SW 1271 (cell line): Measurements from ENCODE around the gene MYH7.
A peak's percentile ranks its signal among the peaks of the same experiment; 100 is the strongest.
"Not testable (repeated sequence)": the region's sequence is repeated elsewhere in the genome, so short reads cannot be mapped to it uniquely, and the experiment has no call there.

Experiments used
- DNase-seq, 2 experiments: peaks; one replicate each; lab custom pipeline; 2025; lab: John Stamatoyannopoulos, UW

MYH7 gene

DNA sequence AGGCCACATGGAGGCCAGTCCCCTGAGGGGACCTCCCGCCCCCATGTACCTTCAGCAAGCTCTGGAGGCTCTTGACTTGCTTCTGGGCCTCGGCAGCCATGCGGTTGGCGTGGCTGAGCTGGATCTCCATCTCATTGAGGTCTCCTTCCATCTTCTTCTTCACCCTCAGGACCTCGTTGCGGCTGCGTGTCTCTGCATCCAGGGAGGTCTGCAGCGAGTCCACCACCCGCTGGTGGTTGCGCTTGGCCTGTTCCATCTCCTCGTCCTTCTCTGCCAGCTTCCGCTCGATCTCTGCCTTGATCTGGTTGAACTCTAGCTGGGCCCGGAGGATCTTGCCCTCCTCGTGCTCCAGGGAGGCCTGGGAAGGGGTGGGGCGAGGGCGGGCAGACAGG lies 49.2 kb downstream of the MYH7 start:
- not testable (repeated sequence) for DNase-seq

DNA sequence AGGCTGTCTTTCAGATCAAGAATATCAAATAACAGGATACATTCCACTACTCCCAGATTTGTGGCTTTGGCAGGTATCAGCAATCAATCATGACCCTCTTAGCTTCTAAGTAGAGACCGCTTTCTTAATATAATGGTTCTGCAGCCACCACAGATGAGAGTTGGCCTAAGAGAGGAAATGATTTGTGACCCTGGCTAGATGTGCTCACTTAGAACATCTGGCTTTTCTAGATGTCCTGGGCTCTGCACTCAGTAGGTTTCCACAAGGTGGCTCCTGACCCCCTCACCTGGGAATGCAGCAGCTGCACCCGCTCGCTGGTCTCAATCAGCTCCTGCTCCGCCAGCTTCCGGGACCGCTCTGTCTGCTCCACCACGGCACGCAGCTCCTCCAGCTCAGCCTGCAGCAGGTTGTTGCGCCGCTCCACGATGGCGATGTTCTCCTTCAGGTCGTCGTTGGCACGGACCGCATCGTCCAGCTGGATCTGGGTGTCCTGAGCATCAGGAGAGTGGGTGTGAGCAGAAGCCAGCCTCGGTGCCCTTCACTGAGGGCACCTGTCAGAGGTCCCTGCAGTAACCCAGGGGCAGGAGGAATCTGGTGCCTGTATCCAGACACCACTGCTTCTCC lies 49.7 kb downstream of the MYH7 start:
- DNase-seq: no peak

DNA sequence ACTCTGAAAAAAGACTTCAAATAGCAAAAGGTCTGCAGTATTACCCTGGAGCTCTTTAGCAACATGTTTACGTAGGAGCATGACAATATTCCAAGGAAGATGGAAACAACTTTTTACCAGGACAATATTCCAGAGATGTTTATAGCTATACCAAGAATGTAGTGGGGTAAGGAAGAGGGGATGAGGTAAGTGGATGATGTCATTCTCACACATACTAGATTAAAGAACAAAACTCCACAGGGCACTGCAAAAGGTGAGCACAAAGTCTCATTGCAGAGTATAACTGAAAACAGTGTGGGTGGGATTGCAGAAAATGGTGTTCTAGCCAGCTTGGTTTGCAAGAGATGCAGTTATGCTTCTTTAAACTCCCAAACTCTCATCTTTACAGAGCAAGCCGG lies 50.2 kb downstream of the MYH7 start:
- no peak for DNase-seq

DNA sequence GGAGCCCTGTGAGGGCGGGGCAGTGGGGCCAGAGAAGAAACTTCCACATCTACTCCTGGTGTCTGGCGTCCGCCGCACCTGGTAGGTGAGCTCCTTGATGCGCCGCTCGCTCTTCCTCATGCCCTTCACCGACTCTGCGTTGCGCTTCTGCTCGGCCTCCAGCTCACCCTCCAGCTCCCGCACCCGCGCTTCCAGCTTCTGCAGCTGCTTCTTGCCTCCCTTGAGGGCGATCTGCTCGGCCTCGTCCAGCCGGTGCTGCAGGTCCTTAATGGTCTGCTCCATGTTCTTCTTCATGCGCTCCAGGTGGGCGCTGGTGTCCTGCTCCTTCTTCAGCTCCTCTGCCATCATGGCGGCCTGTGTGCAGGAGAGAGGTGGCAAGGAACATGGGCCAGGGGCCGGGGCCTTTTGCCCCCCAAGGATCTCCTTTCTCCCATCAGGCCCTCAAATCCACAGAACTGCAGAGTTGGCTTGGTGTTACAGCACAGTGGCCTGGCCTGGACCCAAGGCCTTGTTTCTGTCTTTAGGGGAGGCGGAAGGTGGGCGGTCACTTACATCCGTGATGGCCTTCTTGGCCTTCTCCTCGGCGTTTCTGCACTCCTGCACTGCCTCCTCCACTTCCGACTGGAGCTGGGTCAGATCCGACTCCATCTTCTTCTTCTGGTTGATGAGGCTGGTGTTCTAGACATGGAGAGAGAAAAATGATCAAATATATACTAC lies 50.9 kb downstream of the MYH7 start:
- no peak for DNase-seq

DNA sequence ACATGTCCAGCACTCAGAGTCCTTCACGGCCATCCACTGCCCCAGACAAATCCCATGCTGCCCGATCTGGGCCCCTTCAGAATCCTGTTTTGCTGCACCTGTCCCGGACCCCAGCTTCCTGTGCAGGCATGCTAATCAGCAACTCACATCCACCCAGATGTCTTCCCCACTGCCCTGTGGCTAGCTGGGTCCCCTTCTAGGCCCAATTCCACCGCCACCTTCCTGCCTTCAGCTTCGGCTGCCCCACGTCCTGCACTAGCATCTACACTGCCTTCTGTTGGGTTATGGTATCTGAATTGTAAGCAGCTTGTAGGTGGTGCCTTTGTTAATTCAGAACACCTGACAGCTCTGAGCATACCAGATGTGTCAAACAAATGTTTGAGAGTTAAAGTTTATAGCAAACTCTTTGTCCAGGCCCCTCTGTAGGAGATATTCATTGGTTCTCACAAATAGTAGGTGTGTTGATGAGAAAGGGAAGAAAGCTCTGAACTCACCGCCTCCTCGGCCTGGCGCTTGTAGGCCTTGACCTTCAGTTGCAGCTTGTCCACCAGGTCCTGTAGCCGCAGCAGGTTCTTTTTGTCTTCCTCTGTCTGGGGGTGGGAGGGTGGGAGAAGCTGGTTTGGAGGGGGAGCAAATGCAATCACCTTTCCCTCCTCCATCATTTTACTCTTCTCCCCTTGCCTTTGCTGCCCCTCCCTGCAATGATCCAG lies 52.6 kb downstream of the MYH7 start:
- no peak for DNase-seq

DNA sequence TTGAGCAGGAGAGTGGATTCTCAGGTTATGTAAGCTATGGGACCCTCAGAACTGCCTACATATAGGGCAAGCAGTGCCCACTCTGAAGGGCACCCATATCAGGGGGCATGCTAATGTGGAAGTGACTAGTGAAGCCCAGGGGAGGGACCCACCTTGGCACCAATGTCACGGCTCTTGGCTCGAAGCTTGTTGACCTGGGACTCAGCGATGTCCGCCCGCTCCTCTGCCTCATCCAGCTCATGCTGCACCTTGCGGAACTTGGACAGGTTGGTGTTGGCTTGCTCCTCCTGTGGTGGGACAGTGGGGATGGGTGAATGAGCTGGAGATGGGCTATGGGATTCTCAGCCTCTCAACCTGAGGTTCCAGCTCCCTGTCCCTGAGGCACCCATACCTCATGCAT lies 53.2 kb downstream of the MYH7 start:
- no peak for DNase-seq

DNA sequence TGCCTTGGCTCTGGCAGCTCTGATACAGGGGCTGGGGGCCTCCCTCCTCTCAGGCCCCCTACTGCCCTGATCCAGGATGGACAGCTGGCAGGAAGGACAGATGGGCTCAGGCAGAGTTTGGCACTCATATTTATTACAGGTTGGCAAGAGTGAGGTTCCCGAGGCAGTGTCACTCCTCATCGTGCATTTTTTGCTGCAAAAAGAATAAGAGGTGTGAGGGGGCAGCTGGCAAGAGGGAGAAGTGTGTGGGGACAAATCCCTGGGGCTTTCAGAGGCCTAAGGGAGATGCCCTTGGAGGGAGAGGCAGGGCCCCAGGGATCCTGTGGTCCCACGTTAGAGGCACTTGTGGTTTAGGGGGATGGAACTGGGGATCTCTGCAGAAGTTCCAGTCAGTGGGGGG lies 53.6 kb downstream of the MYH7 start:
- peak in 1 of 2 experiments; percentile 72 for DNase-seq

DNA sequence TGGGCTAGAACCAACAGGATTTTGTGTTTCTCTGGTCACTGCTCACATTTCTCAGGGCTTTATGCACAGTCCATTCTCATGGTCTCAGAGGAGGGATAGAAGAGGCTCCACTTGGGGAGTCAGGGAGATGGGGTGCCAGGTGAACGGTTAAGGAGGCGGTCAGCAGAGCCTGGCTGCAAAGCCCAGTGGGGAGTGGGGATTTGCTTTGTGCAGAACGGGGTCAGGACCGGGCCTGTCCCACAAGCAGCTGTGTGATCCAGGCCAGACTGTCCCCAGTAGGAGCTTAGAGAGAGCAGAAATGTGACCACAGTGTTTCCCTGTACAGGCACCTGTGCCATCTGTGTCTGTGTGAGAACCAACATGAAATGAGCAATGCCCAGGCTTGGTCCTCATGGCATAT lies 54.5 kb downstream of the MYH7 start:
- DNase-seq: no peak

DNA sequence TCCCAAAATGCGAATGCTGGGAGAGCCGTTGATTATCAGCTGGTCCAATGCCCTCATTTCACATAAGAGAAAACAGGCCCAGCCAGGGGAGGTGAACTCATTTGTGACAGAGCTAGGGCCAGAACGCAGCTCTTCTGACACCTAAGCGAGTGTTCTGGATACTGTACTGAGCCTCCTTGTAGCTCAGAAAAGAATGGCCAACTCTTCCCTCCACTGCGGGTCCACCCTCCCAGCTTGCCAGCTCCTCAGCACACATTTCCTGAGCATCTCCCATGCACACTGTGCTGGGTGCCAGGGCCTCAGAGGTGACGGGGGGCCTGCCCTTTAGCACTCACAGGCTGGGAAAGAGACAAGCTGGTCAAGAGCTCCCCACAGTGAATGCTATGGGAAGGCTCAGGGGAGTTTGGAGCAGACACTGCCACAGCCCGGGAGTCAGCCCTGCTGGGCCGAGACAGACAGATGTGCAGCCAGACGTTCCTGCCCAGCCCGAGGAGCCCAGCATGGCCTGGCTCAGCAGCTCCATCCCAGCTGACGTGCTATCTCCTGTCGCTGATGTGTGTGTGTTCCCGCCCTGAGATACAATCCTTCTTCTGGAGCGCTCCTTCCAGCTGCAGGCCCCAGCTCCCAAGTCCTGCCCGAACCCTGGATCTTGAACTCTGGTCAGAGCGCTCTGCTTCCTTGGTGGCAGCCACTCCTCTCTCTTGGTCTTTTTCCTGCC lies 55.1 kb downstream of the MYH7 start:
- no peak for DNase-seq

DNA sequence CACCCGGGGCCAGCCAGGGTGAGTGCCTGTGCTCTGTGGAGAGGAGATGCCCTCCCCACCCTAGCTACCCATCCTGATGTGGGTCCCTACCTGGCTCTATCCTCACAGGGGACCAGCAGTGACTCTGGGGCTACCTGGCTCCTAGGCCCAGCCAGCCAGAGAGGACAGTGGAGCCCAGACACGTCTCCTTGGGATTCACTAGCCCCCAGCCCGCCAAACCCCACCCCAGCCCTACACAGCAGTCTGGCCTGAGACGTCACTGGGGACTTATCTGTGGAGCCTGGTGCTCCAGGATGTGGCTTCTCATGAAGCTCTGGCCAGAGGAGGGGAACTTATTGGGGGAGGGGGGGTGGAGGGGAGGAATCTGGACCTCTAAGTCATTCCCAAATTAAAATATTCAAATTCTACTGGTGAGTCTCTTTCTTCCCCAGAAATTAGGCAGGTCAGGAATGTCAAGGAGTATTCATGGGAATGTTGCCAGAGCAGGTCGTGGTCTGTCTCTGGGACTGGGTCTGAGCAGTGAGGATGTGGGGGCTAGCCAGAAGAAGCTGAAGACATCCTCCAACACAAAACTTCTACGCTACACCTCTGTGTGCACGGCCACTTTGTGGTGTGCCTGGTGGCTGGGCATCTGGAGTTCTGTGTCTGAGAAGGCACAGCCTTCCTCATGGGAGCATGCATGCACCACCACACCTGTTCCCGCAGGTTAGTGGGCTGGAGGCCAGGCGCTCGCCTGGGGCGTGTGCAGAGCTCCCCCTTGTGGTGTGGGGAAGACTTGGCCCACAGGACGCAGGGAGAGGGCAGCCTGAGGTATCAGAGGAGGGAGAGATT lies 55.9 kb downstream of the MYH7 start:
- DNase-seq: no peak

DNA sequence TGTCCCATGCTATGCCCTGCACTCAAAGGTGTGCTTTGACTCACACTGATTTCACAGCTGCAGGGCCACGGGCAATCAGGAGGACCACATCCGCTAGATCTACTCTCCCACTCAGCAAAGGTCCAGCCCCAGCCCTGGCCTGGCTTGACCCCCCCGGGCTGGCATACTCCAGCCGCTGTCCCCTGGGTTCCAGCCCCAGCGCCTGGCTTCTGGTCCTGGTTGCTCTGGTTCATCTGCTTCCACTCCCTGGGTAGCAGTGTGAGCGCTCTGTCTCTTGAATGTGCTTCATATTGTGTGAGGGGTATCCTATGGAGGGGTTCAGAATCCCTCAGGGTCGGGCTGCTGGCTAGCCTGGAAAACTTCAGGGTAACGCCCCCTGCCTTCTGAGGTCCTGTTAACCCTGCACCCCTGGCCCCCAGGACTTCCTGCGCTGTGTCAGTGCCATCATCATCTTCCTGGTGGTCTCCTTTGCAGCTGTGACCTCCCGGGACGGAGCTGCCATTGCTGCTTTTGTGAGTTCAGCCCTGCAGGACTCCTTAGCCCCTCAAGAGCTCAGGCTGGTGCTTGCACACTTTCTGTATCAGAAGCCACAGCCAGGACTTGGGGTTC lies 56.7 kb downstream of the MYH7 start:
- no peak for DNase-seq

DNA sequence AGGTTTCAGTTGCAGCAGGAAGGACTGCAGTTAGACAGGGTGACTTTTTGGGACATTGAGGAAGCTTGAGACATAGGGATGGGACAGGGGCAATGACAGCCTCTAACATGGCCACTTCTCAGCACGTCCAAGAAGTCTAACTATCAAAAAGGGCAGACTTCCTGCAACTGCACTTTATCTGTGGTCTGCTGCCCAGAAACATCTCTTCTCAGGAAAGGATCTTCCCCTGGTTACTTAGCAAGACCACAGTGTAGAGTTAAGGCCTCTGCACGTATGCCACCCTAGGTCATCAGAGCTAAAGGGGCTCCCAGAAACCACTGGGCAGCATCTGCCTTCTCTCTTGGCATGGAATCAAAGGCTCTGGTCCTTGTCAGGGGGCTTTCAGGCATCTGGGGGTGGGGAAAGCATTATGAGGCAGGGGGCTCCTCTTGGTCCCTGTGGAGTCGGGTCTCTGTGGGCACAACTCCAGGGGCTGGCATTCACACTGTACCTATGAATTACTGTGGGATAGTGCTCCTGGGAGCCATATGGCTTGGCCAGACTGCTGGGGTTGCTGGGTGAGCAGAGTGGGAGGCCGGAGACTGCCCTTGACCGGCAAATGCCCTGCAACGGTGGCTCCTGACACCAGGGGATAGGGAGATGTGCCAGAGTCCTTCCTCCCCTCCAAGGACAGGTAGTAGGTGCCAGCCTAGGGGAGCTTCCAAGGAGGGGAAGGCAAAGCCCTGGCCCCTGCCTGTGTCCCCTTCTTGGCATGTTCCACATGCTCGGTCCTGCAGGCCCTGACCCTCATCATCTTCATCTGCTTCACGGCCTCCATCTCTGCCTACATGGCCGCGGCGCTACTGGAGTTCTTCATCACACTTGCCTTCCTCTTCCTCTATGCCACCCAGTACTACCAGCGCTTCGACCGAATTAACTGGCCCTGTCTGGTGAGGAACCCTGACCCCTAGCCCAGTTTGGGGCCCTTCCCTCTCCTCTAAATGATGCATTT lies 57.6 kb downstream of the MYH7 start:
- DNase-seq: no peak

DNA sequence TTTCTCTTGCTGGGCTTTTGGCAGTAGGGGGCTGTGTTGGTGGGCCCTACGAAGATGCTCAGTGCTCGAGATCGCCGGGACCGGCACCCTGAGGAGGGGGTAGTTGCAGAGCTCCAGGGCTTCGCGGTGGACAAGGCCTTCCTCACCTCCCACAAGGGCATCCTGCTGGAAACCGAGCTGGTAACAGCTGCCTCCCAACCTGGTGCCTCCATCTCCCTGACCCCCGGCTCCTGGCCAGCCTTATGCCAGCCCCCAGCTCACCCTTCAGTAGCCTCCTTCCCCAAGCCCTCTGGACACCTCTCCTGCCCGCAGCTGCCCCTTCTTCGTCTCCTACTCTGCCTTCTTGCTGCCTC lies 58.3 kb downstream of the MYH7 start:
- no peak for DNase-seq

DNA sequence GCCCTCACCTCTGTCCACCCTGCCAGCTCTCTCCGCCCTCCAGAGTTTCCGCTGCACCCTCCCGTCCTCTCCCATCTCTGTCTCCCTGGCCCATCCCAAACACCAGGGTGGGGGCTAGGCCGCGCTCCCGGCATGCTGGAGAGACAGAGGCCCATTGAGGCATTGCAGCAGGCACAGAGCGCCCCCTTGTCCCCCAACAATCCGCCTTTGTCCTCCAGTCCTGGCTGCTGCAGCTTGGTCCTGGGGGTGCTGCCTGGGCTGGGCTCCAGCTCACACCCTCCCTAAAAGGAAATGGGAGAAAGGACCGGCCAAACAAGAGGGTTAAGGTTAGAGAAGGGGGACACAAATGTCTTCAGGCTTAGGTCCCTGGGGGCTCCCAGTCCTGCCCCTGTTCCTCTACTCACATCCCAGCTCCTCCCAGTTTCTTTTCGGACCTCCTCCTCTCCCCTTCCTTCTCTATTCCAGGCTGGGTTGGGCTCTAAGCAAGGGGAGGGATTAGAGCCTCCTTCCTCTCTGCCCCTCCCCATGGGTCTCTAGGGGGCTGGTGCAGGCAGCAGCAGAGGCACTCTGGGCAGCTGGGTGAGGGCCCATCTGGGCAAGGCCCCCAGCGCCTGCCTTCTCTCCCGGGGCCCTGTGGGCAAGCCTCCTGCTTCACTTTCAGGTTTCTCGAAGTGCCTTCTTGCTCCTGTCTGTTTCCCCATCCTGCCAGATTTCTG lies 58.8 kb downstream of the MYH7 start, which contains the start of gene CMTM5:
TSS of gene CMTM5 (plus strand) at position 565 of the 716 bp plus-strand sequence. CDS start 206 bp downstream, outside the sequence.
- no peak for DNase-seq

DNA sequence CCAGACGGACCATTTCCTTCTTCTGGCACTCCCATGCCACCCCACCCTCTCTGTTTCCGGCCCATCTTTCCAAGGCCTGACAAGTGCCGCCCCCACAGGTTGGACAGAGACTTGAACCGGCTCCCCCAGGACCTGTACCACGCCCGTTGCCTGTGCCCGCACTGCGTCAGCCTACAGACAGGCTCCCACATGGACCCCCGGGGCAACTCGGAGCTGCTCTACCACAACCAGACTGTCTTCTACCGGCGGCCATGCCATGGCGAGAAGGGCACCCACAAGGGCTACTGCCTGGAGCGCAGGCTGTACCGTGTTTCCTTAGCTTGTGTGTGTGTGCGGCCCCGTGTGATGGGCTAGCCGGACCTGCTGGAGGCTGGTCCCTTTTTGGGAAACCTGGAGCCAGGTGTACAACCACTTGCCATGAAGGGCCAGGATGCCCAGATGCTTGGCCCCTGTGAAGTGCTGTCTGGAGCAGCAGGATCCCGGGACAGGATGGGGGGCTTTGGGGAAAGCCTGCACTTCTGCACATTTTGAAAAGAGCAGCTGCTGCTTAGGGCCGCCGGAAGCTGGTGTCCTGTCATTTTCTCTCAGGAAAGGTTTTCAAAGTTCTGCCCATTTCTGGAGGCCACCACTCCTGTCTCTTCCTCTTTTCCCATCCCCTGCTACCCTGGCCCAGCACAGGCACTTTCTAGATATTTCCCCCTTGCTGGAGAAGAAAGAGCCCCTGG lies 59.8 kb downstream of the MYH7 start:
- no peak for DNase-seq

DNA sequence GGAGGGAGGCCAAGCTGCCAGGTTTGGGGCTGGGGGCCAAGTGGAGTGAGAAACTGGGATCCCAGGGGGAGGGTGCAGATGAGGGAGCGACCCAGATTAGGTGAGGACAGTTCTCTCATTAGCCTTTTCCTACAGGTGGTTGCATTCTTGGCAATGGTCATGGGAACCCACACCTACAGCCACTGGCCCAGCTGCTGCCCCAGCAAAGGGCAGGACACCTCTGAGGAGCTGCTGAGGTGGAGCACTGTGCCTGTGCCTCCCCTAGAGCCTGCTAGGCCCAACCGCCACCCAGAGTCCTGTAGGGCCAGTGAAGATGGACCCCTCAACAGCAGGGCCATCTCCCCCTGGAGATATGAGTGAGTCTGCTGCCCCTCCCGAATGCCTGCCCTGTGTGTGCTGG lies 62.4 kb downstream of the MYH7 start:
- no peak for DNase-seq

DNA sequence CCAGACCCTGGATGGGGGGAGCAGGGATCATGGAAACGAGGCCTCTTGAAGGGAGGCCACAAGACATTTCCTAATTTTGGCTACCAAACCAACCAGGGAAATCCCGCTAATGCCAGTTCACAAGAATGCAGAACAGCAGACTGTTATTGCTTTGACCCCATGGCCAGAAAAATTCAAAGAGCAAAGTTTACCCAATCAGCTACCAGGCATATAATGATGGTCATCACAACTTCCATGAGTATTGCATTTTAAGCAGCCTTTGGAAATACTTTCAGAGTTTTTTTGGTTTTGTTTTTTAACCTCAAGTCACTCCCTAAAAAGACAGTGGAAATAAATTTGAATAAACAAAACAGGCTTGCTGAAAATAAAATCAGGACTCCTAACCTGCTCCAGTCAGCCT lies 63.0 kb downstream of the MYH7 start, which contains the start of gene IL25:
TSS of gene IL25 (plus strand) at position 301 of the 400 bp plus-strand sequence.
- DNase-seq: no peak

DNA sequence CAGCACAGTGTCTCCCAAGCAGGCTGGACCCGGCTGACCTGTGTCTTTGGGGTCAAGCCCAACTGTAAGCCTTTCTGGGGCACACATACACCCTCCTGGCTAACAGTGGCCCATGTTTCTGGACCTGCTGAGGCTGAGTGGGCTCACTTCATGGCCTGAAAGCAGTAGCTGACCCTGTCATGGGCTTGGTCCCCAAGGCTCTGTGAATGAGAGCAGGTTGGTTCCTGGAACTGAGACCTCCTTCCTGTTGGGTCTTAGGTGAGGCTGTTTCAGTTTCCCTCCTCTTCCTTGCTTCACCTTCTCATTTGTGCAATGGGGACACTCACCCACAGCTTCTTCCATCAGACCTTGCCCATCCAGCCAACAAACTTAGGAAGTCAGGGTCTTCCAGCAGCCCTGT lies 63.6 kb downstream of the MYH7 start:
- no peak for DNase-seq

DNA sequence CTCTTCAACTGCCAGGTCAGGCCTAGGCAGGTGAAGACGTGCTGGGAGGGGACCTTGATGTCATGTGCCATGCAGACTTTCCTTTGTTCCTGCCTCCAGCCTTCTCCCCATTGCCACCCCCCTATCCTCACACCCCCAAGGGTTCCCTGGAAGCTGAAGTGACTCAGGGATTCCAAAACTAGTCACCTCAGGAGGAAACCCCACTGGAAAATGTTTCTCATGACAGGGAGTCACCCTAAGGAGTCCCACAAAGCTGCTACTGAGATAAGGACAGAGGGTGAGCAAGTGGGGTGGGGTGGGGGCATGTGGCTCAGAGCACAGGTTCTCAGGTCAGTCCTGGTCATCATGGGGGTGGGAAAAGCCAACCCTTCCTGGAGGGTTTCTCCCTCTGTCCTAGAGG lies 65.2 kb downstream of the MYH7 start:
- no peak for DNase-seq
